PC-3 (cell line): Measurements from ENCODE around the gene TSPAN12.

ENCODE experiments used
- EZH2 ChIP-seq: fragments of 300-600 bp; sonication (generic); IDR thresholded peaks from one replicate; pipeline ENCODE4 v1.6.1; 2017; ENCODE audit warnings: antibody characterized with exemption, mild to moderate bottlenecking, low read length; ENCODE audit not compliant: unreplicated experiment
- EZH2phosphoT487 ChIP-seq: fragments of 300-600 bp; sonication (generic); IDR thresholded peaks from 2 replicates; pipeline ENCODE4 v1.6.1; 2018; ENCODE audit warnings: mild to moderate bottlenecking, antibody characterized with exemption, low read length, borderline replicate concordance
- TF ChIP-seq, protein P1 (sequence below): fragments of 300-600 bp; sonication (generic); conservative IDR thresholded peaks from 2 replicates; pipeline ENCODE4 v1.5.1; 2017; ENCODE audit warnings: antibody characterized with exemption, low read depth, mild to moderate bottlenecking, low read length

DNA sequence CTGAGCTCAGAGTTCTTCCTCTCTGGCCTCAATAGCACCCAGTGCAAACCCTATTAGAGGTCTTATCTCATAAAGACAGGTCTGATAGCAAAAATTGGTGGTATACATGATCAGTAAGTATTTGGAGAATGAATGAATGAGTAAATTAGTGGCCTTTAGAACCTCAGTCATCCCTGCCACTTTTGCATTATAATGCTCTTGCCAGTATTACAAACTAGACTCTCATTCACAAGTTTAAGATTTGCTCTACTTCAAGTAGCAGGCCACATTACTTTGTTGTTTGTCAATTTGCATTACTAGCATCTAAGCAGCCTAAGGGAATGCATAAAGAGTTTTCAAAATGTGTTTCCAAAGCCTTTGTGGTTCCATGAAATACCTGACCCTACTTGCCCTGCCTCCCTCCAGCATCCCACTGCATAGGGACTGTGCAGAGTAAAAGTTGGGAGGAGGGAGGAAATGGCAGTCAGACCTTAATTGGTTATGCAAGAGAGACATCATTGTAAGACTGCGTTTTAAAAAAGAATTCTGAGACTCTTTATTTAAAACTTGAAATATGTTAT lies 21.3 kb downstream of the TSPAN12 start:
- TF ChIP-seq, protein P1, sequence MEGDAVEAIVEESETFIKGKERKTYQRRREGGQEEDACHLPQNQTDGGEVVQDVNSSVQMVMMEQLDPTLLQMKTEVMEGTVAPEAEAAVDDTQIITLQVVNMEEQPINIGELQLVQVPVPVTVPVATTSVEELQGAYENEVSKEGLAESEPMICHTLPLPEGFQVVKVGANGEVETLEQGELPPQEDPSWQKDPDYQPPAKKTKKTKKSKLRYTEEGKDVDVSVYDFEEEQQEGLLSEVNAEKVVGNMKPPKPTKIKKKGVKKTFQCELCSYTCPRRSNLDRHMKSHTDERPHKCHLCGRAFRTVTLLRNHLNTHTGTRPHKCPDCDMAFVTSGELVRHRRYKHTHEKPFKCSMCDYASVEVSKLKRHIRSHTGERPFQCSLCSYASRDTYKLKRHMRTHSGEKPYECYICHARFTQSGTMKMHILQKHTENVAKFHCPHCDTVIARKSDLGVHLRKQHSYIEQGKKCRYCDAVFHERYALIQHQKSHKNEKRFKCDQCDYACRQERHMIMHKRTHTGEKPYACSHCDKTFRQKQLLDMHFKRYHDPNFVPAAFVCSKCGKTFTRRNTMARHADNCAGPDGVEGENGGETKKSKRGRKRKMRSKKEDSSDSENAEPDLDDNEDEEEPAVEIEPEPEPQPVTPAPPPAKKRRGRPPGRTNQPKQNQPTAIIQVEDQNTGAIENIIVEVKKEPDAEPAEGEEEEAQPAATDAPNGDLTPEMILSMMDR, result no peak
- TF ChIP-seq EZH2 (no peak), EZH2phosphoT487 (no peak)
